IPS DF 4.7 (cell line): ENCODE data around the gene TMEM63A.
"Not testable (repeated sequence)": the region's sequence is repeated elsewhere in the genome, so short reads cannot be mapped to it uniquely, and the experiment has no call there.

Experiments
- DNase-seq: peaks from one replicate; pipeline ENCODE4 v3.0.0-alpha.2; 2013; ENCODE audit warnings: low spot score; ENCODE audit errors: extremely low read depth

Gene TMEM63A

GRCh38 chr1:225796097-225796496 is 86.1 kb downstream of the TMEM63A start:
- not testable (repeated sequence) for DNase-seq
